ENCODE measurements around the gene RPE.

- TF ChIP-seq NR2C1 (IDR thresholded peaks at IDR 0.05) (no peak), CTCF (IDR thresholded peaks at IDR 0.05 in 2 of 3, conservative IDR thresholded peaks at IDR 0.05 in 1 of 3; ENCODE audit: control insufficient read depth in 2 of 3, extremely low read depth in 1 of 3, insufficient read depth in 1 of 3, low read depth in 3 of 3, low read length in 3 of 3) (no peak), NR2F1 (conservative IDR thresholded peaks at IDR 0.05) (no peak), MYB (IDR thresholded peaks at IDR 0.05; ENCODE audit: borderline replicate concordance, low read depth, low read length) (no peak), REST (IDR thresholded peaks at IDR 0.05; ENCODE audit: low read depth, low read length) (no peak), POLR2A (IDR thresholded peaks at IDR 0.05; ENCODE audit: low read depth, low read length) (no peak), CEBPB (IDR thresholded peaks at IDR 0.05; ENCODE audit: borderline replicate concordance in 1 of 2, low read depth in 2 of 2, low read length in 2 of 2) (no peak), GABPA (IDR thresholded peaks at IDR 0.05; ENCODE audit: low read depth) (no peak)
Measured at GRCh38 chr2:209984291-209984690, 18.1 kb upstream of the RPE start.

Measured in GM12878 (cell line).